Astrocyte (in vitro differentiated cells and primary cell): ENCODE results near the gene GRIN3B.

Source experiments
- EZH2 ChIP-seq: IDR thresholded peaks from 2 replicates; pipeline ENCODE4 v1.6.1; 2012; ENCODE audit warnings: mild to moderate bottlenecking, low read length, inconsistent platforms; ENCODE audit not compliant: insufficient read depth
- TF ChIP-seq, protein P1 (sequence below): IDR thresholded peaks from 2 replicates; pipeline ENCODE4 v1.5.1; 2011; ENCODE audit warnings: low read depth, mild to moderate bottlenecking, inconsistent platforms, low read length, moderate library complexity; ENCODE audit not compliant: insufficient read depth

DNA sequence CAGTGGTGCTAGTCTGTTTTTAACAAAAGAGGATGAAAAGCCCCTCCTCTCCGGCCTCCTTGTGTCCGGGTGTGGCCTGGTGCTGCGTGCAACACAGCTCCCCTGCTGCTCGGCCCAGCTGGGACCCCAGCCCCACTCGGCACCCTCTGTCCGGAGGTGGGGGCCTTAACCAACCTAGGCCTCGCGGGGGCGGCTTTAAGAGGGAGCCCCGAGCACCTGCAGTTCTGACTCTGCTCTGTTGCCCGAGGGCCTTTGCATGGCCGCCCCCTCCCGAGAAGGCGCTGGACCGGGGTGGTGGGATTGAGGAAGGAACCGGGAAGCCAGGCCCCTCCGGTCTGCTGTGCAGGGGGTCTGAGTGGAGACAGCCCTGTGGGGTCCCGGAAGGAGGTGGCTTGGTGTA, 5.7 kb upstream of the GRIN3B start:
- TF ChIP-seq, protein P1, sequence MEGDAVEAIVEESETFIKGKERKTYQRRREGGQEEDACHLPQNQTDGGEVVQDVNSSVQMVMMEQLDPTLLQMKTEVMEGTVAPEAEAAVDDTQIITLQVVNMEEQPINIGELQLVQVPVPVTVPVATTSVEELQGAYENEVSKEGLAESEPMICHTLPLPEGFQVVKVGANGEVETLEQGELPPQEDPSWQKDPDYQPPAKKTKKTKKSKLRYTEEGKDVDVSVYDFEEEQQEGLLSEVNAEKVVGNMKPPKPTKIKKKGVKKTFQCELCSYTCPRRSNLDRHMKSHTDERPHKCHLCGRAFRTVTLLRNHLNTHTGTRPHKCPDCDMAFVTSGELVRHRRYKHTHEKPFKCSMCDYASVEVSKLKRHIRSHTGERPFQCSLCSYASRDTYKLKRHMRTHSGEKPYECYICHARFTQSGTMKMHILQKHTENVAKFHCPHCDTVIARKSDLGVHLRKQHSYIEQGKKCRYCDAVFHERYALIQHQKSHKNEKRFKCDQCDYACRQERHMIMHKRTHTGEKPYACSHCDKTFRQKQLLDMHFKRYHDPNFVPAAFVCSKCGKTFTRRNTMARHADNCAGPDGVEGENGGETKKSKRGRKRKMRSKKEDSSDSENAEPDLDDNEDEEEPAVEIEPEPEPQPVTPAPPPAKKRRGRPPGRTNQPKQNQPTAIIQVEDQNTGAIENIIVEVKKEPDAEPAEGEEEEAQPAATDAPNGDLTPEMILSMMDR = no peak
- no peak for TF ChIP-seq EZH2
